ENCODE data around the gene TRIM28. TPM values are rescaled to one million over a fixed set of nuclear protein-coding genes. Genes with fewer than 3 reads are reported as not detected.
"Not testable (repeated sequence)": the region's sequence is repeated elsewhere in the genome, so short reads cannot be mapped to it uniquely, and the experiment has no call there.

The TRIM28 gene
- total RNA-seq, result 664 and 687 TPM in 2 replicates

GRCh38 chr19:58543826-58544590, at the start of gene TRIM28:
Gene TRIM28 (plus strand): TSS chr19:58544064. CDS start chr19:58544758, 694 bp downstream.
- DNase-seq (ENCODE audit: low spot score), result peak; percentile 100

GRCh38 chr19:58497634-58498170, 46.2 kb upstream of the TRIM28 start:
- peaks cover 7% of the 10 kb centered on the region for H3K9me3 Mint-ChIP-seq
- peaks cover 7% of the 10 kb centered on the region for H3K27me3 Mint-ChIP-seq (ENCODE audit: insufficient read depth)
- peaks cover 21% of the 10 kb centered on the region for H3K4me1 Mint-ChIP-seq (ENCODE audit: low read depth)
- intact Hi-C loops (cut with micrococcal nuclease), result loop anchor here (2.0 kb wide), 1 partner anchor 315 kb away; the partner anchor contains the start of gene ZNF274
- DNase-seq (ENCODE audit: low spot score), result no peak
- H3K36me3 Mint-ChIP-seq (ENCODE audit: low read depth), result peaks cover 4% of the 10 kb centered on the region
- peak overlapping the region; percentile 91 for H3K4me3 Mint-ChIP-seq
- no peak overlapping the region for H3K27ac Mint-ChIP-seq

More at GRCh38 chr19:58543826-58544590, at the start of gene TRIM28:
- H3K9me3 Mint-ChIP-seq, result no peaks in the 10 kb centered on the region
- intact Hi-C loops (cut with micrococcal nuclease), result loop anchor here (1.0 to 2.0 kb wide), 7 partner anchors 11 to 77 kb away; partner anchors contain the start of genes CHMP2A, MZF1, ZBTB45 and ZNF324
- peak within 1 kb of the TSS; percentile 96 for H3K27ac Mint-ChIP-seq
- H3K36me3 Mint-ChIP-seq (ENCODE audit: low read depth), result peaks cover 29% of the 10 kb centered on the region
- peak within 1 kb of the TSS; percentile 94 for H3K4me3 Mint-ChIP-seq
- peaks cover 6% of the 10 kb centered on the region for H3K27me3 Mint-ChIP-seq (ENCODE audit: insufficient read depth)
- peaks cover 23% of the 10 kb centered on the region for H3K4me1 Mint-ChIP-seq (ENCODE audit: low read depth)

- intact Hi-C loops (cut with micrococcal nuclease), result loop anchor here (1.0 to 2.0 kb wide), 14 partner anchors 9 to 316 kb away; partner anchors contain the start of genes ERVK3-1, MZF1, TRIM28 and ZBTB45
- Mint-ChIP-seq H3K36me3 (ENCODE audit: low read depth) (peaks cover 4% of the 10 kb centered on the region), H3K9me3 (peaks cover 7% of the 10 kb centered on the region), H3K4me1 (ENCODE audit: low read depth) (peaks cover 21% of the 10 kb centered on the region), H3K4me3 (peak overlapping the region; percentile 91), H3K27me3 (ENCODE audit: insufficient read depth) (peaks cover 7% of the 10 kb centered on the region), H3K27ac (peak overlapping the region; percentile 91)
- DNase-seq (ENCODE audit: low spot score), result no peak
Measured at GRCh38 chr19:58498316-58499020, 45.4 kb upstream of the TRIM28 start.

- peak; percentile 96 for DNase-seq (ENCODE audit: low spot score)
- Mint-ChIP-seq H3K9me3 (peaks cover 7% of the 10 kb centered on the region), H3K27me3 (ENCODE audit: insufficient read depth) (peaks cover 7% of the 10 kb centered on the region), H3K4me3 (peak overlapping the region; percentile 91), H3K4me1 (ENCODE audit: low read depth) (peaks cover 21% of the 10 kb centered on the region), H3K27ac (peak overlapping the region; percentile 91), H3K36me3 (ENCODE audit: low read depth) (peaks cover 4% of the 10 kb centered on the region)
- intact Hi-C loops (cut with micrococcal nuclease), result loop anchor here (1.0 to 2.0 kb wide), 14 partner anchors 10 to 316 kb away; partner anchors contain the start of genes ERVK3-1, MZF1, TRIM28 and ZBTB45
Measured at GRCh38 chr19:58499021-58499927, 44.6 kb upstream of the TRIM28 start.

- Mint-ChIP-seq H3K4me3 (peak overlapping the region; percentile 91), H3K27me3 (ENCODE audit: insufficient read depth) (peaks cover 7% of the 10 kb centered on the region), H3K9me3 (peaks cover 7% of the 10 kb centered on the region), H3K36me3 (ENCODE audit: low read depth) (peaks cover 1% of the 10 kb centered on the region), H3K27ac (no peak overlapping the region), H3K4me1 (ENCODE audit: low read depth) (peaks cover 17% of the 10 kb centered on the region)
- no peak for DNase-seq (ENCODE audit: low spot score)
- intact Hi-C loops (cut with micrococcal nuclease), result no loop called here
Measured at GRCh38 chr19:58500242-58500641, 43.6 kb upstream of the TRIM28 start.

GRCh38 chr19:58507602-58508223, 36.2 kb upstream of the TRIM28 start:
- H3K27ac Mint-ChIP-seq; H3K36me3 Mint-ChIP-seq (ENCODE audit: low read depth); intact Hi-C loops (cut with micrococcal nuclease); DNase-seq (ENCODE audit: low spot score); H3K27me3 Mint-ChIP-seq (ENCODE audit: insufficient read depth); H3K4me3 Mint-ChIP-seq; H3K4me1 Mint-ChIP-seq (ENCODE audit: low read depth): not testable (repeated sequence)
- H3K9me3 Mint-ChIP-seq, result peaks cover 11% of the 10 kb centered on the region

- Mint-ChIP-seq H3K27ac (no peak overlapping the region), H3K36me3 (ENCODE audit: low read depth) (peaks cover 7% of the 10 kb centered on the region), H3K4me3 (no peak overlapping the region), H3K27me3 (ENCODE audit: insufficient read depth) (no peaks in the 10 kb centered on the region), H3K4me1 (ENCODE audit: low read depth) (no peaks in the 10 kb centered on the region), H3K9me3 (peaks cover 11% of the 10 kb centered on the region)
- intact Hi-C loops (cut with micrococcal nuclease), result no loop called here
- DNase-seq (ENCODE audit: low spot score), result no peak
Measured at GRCh38 chr19:58509731-58510083, 34.2 kb upstream of the TRIM28 start.

- H3K9me3 Mint-ChIP-seq, result peaks cover 11% of the 10 kb centered on the region
- no peaks in the 10 kb centered on the region for H3K27me3 Mint-ChIP-seq (ENCODE audit: insufficient read depth)
- DNase-seq (ENCODE audit: low spot score), result no peak
- peaks cover 10% of the 10 kb centered on the region for H3K36me3 Mint-ChIP-seq (ENCODE audit: low read depth)
- intact Hi-C loops (cut with micrococcal nuclease), result no loop called here
- no peak overlapping the region for H3K27ac Mint-ChIP-seq
- peaks cover under 1% of the 10 kb centered on the region for H3K4me1 Mint-ChIP-seq (ENCODE audit: low read depth)
- H3K4me3 Mint-ChIP-seq, result no peak overlapping the region
Measured at GRCh38 chr19:58510084-58510862, 33.6 kb upstream of the TRIM28 start.

- peak within 1 kb of the TSS; percentile 58 for H3K27ac Mint-ChIP-seq
- H3K36me3 Mint-ChIP-seq (ENCODE audit: low read depth), result peaks cover 20% of the 10 kb centered on the region
- no peak for DNase-seq (ENCODE audit: low spot score)
- intact Hi-C loops (cut with micrococcal nuclease), result no loop called here
- H3K27me3 Mint-ChIP-seq (ENCODE audit: insufficient read depth), result no peaks in the 10 kb centered on the region
- no peak within 1 kb of the TSS for H3K4me3 Mint-ChIP-seq
- H3K9me3 Mint-ChIP-seq, result peaks cover 11% of the 10 kb centered on the region
- peaks cover 8% of the 10 kb centered on the region for H3K4me1 Mint-ChIP-seq (ENCODE audit: low read depth)
Measured at GRCh38 chr19:58511353-58512208, 32.3 kb upstream of the TRIM28 start, which contains the start of gene SLC27A5. Gene SLC27A5 (minus strand): TSS chr19:58511992. CDS start chr19:58511955, 37 bp downstream.

GRCh38 chr19:58513213-58513693, 30.6 kb upstream of the TRIM28 start:
- H3K27me3 Mint-ChIP-seq (ENCODE audit: insufficient read depth), result peaks cover 3% of the 10 kb centered on the region
- peak overlapping the region; percentile 78 for H3K4me3 Mint-ChIP-seq
- peaks cover 17% of the 10 kb centered on the region for H3K36me3 Mint-ChIP-seq (ENCODE audit: low read depth)
- H3K27ac Mint-ChIP-seq, result peak overlapping the region; percentile 58
- intact Hi-C loops (cut with micrococcal nuclease), result no loop called here
- no peak for DNase-seq (ENCODE audit: low spot score)
- no peaks in the 10 kb centered on the region for H3K9me3 Mint-ChIP-seq
- peaks cover 13% of the 10 kb centered on the region for H3K4me1 Mint-ChIP-seq (ENCODE audit: low read depth)
